GM19351 (cell line): ENCODE data around the gene USPL1.

ENCODE experiments used
- ATAC-seq: cut with Tn5 transposase; IDR thresholded peaks from one replicate; pipeline ENCODE4 v1.9.1; 2021; ENCODE audit warnings: mild to moderate bottlenecking, moderate library complexity; ENCODE audit not compliant: unreplicated experiment

USPL1 gene

GRCh38 chr13:30696278-30697176 is 78.8 kb downstream of the USPL1 start:
- peak; percentile 73 for ATAC-seq

DNA sequence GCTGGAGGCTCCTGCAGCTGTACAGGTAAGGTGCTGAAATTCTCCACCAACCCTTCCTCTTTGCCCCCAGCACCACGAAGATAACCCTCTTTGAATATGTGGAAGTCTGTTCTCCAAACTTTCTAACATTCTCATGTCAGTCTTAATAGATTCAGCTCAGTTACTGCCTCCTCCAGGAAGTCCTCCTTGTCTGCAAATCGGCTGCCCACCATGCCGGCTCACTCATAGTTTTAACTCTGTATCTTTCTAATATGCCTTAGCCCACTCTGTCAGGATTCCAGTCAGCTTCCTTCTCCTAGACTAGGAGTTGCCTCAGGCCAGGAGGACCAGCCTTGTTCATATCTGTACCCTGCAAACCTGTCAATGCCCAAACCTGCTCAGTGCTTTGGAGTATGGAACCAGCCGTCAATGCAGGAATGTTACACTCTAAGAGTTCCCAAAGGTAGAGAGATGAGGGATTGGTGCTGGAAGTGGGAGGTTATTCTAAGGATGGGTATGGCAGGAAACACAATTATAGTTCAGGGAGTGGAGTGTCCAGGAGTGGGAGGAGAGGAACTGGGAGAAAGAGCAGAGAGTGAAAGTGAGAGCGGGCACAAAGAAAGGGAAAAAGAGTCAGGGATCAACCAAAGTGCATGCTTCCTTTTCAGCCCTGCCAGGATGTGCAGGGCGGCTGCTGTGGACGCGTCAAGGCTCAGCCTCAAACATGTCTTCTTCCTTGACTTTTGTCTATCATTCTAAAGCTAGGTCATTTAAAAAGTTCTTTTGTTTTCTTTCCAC is 79.6 kb downstream of the USPL1 start:
- no peak for ATAC-seq

DNA sequence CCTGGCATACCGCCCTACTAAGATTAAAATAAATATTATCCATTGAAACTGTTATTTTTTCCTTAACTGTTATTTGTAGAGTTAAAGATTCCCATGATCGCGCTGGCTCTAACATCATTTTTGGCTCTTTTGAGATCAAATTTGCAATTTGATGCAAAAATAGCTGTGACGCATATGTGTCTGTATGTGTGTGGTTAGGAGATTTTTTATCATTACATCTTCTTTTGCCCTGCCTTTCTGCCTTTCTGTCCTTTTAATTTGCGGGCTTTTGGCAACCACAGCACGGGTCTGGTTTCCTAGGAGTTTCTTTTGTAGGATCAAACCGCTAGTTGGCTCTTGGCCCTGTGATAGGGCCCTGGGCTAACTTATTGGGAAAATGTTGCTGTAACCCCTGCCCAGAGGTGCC is 80.3 kb downstream of the USPL1 start:
- ATAC-seq, result no peak

DNA sequence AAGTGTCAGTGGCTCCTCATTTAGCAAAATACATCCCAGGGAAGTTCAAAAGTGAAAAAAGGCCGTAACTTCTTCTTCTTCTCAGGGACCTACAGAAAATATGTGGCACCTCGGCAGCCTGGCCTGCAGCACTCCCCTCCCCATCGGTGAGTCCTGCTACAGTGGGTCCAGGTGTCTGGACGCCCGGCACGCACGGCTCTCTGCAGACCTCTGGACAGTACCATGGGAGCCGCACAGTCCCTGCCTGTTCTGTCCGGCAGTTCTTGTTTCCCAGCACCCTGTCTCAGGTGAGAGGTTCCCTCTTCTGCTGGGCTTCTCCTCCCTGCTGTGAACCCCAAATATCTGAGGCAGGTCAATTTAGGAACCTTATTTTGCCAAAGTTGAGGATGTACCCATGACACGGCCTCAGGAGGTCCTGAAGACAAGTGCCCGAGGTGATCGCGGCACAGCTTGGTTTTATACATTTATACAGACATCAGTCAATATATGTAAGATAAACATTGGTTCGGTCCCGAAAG is 80.8 kb downstream of the USPL1 start:
- no peak for ATAC-seq

DNA sequence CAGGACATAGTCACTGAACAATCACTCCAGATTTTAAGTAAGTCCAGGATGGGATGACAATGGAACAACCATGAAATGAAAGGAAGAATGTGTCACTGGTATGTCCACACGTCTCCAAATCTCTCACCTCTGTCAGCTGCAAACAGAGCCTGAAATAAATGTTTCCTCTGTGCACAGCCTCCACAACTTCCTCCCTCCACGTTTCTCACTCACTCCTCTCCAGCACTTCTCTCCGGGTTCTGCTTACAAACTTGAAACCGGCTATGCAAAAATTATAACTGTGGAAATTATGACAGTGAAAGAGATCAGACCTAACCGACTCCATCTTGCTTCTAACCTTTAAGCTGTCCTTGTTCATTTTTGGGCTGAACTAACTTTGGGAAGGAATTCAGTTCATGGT is 82.6 kb downstream of the USPL1 start:
- no peak for ATAC-seq

- no peak for ATAC-seq
Measured at GRCh38 chr13:30702006-30702405, 84.3 kb downstream of the USPL1 start.

DNA sequence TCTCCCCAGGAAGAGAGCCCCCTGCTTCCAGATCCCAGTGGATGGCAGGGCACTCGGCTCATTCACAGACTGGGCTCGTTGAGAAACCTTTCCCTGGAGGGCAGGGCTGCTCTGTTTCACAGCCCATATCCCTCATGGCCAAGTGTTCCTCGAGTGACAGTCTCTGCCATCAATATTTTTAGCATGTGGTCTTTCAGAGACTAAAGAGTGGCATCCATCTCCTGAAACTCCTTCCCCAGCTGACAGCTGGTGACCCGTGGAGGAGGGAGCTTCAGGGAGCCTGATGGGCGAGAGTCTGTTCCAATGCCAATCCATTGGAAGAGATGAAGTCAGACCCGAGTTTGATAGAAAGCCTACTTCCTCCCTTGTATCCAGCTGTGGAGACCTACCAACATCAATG is 86.9 kb downstream of the USPL1 start:
- no peak for ATAC-seq

DNA sequence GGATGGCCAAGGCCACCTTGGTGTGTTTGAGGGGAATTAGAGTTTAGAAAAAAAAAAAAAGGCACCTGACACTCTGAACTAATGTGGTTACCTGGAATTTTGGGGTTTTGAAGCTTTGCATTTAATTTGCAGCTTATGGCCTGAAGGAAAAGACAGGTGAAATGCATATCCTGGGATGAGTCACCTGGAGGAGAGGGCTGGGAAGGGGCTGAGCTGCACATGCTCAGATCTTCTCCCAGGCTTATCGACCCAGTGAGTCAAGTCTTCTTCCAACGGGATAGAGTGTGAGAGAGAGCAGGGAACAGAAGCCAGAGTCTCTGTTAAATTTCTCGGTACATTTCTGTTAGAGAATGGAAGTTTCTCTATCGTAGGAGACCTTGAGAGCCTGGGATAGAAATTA is 88.0 kb downstream of the USPL1 start:
- no peak for ATAC-seq

GRCh38 chr13:30708541-30708940 is 90.8 kb downstream of the USPL1 start:
- no peak for ATAC-seq
